IPS-18a (cell line): ENCODE measurements around the gene ST6GAL2.

Experiments
- H3K27ac ChIP-seq: one replicate; pipeline ENCODE4 v1.5.1; 2013; ENCODE audit warnings: low read length
- H3K27me3 ChIP-seq: one replicate; pipeline ENCODE4 v1.6.1; 2013; ENCODE audit warnings: mild to moderate bottlenecking, low read length; ENCODE audit not compliant: control insufficient read depth, insufficient read depth
- H3K36me3 ChIP-seq: one replicate; pipeline ENCODE4 v1.6.1; 2013; ENCODE audit warnings: low read depth, low read length; ENCODE audit not compliant: control insufficient read depth
- H3K4me1 ChIP-seq: one replicate; pipeline ENCODE4 v1.6.1; 2013; ENCODE audit warnings: low read depth, low read length; ENCODE audit not compliant: control insufficient read depth
- H3K4me3 ChIP-seq: one replicate; pipeline ENCODE4 v1.5.1; 2013; ENCODE audit warnings: low read length
- H3K9ac ChIP-seq: one replicate; pipeline ENCODE4 v1.6.1; 2013; ENCODE audit warnings: mild to moderate bottlenecking, low read length, moderate library complexity
- H3K9me3 ChIP-seq: one replicate; pipeline ENCODE4 v1.6.1; 2013; ENCODE audit warnings: low read depth, low read length; ENCODE audit not compliant: control insufficient read depth

Gene ST6GAL2

DNA sequence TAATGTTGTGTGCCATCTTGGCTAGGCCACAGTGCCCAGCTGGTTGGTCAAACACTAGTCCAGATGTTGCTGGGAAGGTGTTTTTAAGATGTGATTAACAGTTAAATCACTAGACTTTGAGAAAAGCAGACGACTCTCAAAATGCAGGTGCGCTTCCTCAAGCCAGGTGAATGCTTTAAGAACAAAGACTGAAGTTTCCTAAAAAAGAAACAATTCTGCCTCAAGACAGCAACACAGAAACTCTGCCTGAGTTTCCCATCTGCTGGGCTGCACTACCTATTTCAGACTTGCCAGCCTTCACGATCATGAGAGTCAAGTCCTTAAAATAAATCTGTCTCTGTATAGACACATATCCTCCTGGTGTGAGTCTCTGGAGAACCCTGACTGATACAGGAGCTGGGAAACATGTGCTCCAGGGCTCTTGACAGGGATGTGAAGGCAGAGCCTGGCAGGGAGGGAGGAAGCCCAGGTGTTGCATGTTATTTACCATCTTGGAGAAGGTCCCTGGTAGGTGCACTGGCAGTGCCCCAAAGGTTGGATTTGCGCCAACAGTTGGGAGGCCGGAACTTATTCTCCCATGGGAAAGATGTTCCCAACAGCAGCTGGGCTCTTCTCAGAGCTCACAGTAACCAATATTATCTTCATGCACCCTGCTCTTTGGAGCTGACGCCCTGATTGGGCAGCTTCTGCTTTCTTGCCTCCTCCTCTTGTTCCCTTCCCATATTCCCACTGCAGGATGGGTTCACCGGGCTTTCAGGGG is 43.9 kb downstream of the ST6GAL2 start:
- Histone ChIP-seq H3K36me3 (no peaks in the 10 kb centered on the region), H3K9me3 (no peaks in the 10 kb centered on the region), H3K9ac (no peak overlapping the region), H3K27ac (no peak overlapping the region), H3K4me1 (peaks cover 7% of the 10 kb centered on the region), H3K27me3 (no peaks in the 10 kb centered on the region), H3K4me3 (no peak overlapping the region)

DNA sequence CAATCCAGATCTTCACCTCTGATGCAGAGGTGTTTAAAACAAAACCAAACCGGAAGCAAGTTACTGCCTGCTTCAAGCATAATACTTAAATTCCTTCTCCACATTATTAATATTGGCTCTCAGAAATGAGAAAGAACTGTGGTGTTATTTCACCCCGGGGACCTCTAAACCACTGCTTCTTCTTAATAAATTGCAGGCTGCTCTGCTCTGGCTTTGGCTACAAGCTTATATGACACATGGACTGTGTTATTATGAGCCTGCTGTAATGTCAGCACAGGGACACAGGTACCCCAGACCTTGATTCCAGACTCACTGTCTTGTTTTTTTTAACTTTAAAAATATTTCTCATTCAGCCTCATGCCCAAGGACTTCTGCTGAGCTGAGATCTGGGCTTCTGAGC is 45.1 kb downstream of the ST6GAL2 start:
- Histone ChIP-seq H3K9me3 (no peaks in the 10 kb centered on the region), H3K27ac (no peak overlapping the region)

DNA sequence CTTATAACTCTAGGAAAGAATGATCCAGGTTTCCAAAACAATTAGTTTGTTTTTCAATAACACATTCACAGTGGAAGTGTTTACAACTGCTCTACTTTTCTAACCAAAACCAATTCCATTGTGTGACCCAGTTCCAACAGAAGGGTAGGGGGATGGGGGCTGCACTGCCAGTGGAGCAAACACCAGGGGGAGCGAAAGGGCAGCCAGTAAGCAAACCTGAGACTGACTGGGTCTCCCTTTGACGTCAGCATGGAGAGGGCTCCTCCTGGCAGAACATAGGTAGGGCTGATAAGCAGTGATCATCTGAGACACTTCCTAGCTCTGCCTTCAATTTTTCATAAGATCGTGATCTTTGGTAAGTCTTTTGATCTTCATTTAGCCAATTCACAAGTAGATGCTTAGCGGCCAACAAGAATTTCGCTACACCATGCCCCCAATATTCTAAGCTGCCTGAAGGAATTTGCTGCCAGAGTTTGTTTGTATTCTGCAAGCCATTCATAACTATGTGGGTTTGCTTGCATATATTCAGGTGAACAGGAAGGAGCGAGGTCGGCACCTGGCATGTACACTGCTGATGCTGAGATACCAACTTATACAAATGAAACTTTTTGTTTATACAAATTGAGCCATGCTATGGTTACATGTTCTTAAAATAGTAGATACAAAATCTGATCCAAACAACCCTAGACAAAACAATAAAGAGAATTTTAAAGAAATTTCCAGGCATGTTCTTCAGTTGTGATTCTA is 45.9 kb downstream of the ST6GAL2 start:
- no peak overlapping the region for H3K27ac ChIP-seq
- no peaks in the 10 kb centered on the region for H3K36me3 ChIP-seq
- no peaks in the 10 kb centered on the region for H3K27me3 ChIP-seq
- H3K4me1 ChIP-seq, result peaks cover 7% of the 10 kb centered on the region
- no peak overlapping the region for H3K4me3 ChIP-seq
- H3K9ac ChIP-seq, result no peak overlapping the region
- H3K9me3 ChIP-seq, result no peaks in the 10 kb centered on the region

More for the DNA sequence above, 45.1 kb downstream of the ST6GAL2 start:
- no peaks in the 10 kb centered on the region for H3K36me3 ChIP-seq
- no peaks in the 10 kb centered on the region for H3K27me3 ChIP-seq
- H3K4me3 ChIP-seq, result no peak overlapping the region
- H3K9ac ChIP-seq, result no peak overlapping the region
- H3K4me1 ChIP-seq, result peaks cover 7% of the 10 kb centered on the region

DNA sequence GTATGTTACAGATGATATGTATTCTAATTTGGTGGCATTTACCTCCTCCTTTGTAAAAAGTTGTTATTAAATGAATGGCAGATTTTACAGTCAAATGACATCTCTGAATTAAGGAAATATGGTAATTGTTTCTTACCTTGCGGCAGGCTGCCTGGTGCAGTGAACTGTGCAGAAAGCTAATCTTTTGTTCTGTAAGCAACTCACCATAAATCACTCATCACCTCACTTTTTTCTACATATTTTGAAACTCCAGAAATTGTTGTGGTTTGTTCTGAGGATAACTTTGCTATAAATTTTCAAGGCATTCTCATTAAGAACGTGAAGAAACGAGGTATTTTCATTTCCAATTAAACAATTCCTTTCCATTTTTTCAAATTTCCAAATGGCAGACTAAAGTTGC is 52.7 kb downstream of the ST6GAL2 start:
- Histone ChIP-seq H3K9me3 (no peaks in the 10 kb centered on the region), H3K4me1 (no peaks in the 10 kb centered on the region), H3K4me3 (no peak overlapping the region), H3K27me3 (no peaks in the 10 kb centered on the region), H3K27ac (no peak overlapping the region), H3K36me3 (no peaks in the 10 kb centered on the region), H3K9ac (no peak overlapping the region)

DNA sequence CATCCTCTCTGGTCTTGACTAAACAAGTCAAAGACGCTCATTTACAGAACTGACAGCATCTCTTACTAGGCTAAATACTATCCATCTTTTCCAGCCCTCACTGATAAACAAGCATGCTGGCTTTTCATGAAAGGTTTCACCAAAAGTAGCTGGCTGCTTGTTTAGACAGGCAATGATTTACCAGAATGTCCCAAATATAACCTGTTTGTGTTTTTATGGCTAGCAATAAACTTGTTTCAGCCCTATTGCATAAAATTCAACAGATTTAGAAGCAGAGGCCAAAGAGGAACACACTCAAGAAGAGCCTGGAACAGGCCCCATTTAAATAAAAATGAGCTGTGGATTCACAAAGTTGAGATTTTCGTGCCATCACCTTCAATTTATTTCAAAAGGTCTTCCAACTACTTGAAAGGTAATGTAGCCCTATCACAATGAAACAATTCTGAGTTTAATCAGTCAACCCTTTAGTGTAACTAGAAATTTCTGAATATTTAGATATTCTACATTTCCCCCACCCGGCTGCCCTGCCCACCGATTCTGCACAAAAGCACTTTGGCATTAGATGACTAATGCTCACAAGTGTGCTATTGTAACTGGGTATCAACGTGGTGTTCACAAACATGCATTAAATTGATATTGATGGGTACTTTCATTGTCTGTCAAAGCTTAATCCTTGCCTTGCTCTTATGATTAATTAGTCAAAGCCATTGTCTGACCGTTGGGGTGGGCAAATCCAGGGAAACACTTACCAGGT is 54.0 kb downstream of the ST6GAL2 start:
- no peaks in the 10 kb centered on the region for H3K9me3 ChIP-seq
- H3K4me1 ChIP-seq, result no peaks in the 10 kb centered on the region
- H3K27ac ChIP-seq, result no peak overlapping the region
- H3K4me3 ChIP-seq, result no peak overlapping the region
- no peaks in the 10 kb centered on the region for H3K27me3 ChIP-seq
- H3K9ac ChIP-seq, result no peak overlapping the region
- no peaks in the 10 kb centered on the region for H3K36me3 ChIP-seq

DNA sequence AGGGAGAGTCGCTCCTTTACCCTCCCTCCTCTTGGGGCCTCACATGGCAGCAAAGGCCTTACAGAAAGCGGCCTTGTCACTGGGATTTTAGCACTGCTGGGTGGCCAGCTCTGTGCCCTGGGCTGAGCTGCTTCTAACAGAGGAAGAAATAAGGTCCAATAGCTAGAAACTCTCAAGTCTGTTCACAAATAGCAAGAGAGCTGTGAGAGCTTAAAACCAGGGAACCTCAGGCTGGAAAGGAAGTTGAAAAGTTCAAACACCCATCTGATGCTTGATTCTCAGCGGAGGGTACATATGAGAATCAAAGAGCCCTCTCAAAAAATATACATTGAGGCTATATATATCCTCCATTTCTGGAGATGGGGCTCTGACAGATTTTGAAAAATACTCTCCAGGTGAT is 54.7 kb downstream of the ST6GAL2 start:
- Histone ChIP-seq H3K4me3 (no peak overlapping the region), H3K27ac (no peak overlapping the region), H3K9ac (no peak overlapping the region), H3K27me3 (no peaks in the 10 kb centered on the region), H3K9me3 (no peaks in the 10 kb centered on the region), H3K4me1 (no peaks in the 10 kb centered on the region), H3K36me3 (no peaks in the 10 kb centered on the region)

DNA sequence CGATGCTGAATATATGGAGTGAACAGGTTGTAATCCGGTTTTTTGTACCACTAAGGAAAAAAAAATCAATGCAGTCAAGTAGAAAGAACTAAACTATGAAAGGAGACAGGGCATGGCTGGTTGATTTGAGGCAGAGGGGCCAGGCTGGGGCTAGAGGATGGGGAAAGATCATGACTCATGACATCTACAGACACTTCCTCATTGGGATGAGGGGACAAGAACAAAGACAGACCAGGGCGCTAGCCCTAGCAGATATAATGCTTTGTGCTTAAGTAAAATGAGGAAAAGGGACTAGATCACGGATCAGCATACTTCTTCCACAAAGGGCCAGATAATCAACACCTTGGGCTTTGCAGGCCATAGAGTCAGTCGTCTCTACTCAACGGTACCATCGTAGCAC is 55.8 kb downstream of the ST6GAL2 start:
- no peak overlapping the region for H3K4me3 ChIP-seq
- no peak overlapping the region for H3K27ac ChIP-seq

DNA sequence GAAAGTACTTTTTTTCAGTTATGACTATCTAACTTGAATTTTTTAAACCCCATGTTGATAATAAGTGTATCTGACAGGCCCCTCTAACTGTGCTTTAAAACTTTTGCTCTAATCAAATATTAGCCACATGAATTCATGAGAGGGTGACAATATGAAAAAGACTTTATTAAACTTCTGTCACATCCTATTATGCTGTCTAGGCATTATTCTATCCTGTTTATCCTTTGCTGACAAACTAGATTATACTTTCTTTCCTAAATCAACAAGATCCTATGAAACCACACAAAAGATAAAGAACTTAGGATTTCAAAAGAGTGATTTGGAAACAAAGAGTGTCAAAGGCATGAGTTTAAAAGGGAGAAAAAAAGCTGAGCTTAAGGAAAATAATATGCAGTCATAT is 57.8 kb downstream of the ST6GAL2 start:
- H3K27me3 ChIP-seq, result no peaks in the 10 kb centered on the region
- no peak overlapping the region for H3K9ac ChIP-seq
- H3K9me3 ChIP-seq, result no peaks in the 10 kb centered on the region
- H3K4me3 ChIP-seq, result no peak overlapping the region
- H3K36me3 ChIP-seq, result no peaks in the 10 kb centered on the region
- no peaks in the 10 kb centered on the region for H3K4me1 ChIP-seq
- H3K27ac ChIP-seq, result no peak overlapping the region

More for the DNA sequence above, 55.8 kb downstream of the ST6GAL2 start:
- no peaks in the 10 kb centered on the region for H3K36me3 ChIP-seq
- no peaks in the 10 kb centered on the region for H3K9me3 ChIP-seq
- H3K27me3 ChIP-seq, result no peaks in the 10 kb centered on the region
- H3K4me1 ChIP-seq, result no peaks in the 10 kb centered on the region
- no peak overlapping the region for H3K9ac ChIP-seq

DNA sequence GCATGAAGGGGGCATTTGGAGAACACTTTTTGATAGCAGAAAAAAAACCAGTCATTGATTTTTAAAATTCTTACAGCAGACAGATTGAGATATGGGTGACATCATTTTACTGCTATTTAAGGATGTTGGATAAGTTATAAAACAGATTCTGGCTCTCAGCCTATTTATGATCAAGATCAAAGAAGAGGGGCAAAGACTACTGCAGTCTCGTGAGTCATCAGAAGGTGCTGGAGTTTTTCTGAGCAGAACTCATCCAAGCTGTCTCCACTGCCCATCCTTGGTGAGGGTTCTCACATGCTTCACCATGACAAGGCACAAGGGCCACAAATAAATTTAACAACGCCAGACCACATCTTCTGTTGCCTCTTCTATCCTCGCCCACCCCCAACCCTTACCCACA is 58.8 kb downstream of the ST6GAL2 start:
- Histone ChIP-seq H3K4me3 (no peak overlapping the region), H3K9ac (no peak overlapping the region), H3K27me3 (no peaks in the 10 kb centered on the region), H3K9me3 (no peaks in the 10 kb centered on the region), H3K27ac (no peak overlapping the region), H3K4me1 (no peaks in the 10 kb centered on the region), H3K36me3 (no peaks in the 10 kb centered on the region)

DNA sequence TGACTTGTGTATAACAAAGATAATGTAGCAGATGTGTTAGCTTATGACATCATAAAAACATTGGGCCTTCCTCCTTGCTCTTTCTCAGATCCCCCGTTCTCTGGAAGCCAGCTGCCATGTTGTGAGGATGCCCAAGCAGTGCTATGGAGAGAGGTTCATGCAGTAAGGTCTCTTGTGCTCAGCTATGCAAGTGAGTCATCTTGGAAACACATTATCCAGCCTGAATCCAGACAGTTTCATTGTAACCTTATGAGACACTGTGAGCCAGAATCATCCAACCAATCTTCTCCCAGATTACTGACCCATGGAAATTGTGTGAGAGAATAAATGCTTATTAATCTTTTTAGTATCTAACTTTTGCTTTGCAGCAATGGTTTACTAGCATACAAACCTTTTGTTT is 60.8 kb downstream of the ST6GAL2 start:
- Histone ChIP-seq H3K36me3 (no peaks in the 10 kb centered on the region), H3K27ac (no peak overlapping the region), H3K4me3 (no peak overlapping the region), H3K9me3 (no peaks in the 10 kb centered on the region), H3K27me3 (no peaks in the 10 kb centered on the region), H3K9ac (no peak overlapping the region), H3K4me1 (no peaks in the 10 kb centered on the region)

DNA sequence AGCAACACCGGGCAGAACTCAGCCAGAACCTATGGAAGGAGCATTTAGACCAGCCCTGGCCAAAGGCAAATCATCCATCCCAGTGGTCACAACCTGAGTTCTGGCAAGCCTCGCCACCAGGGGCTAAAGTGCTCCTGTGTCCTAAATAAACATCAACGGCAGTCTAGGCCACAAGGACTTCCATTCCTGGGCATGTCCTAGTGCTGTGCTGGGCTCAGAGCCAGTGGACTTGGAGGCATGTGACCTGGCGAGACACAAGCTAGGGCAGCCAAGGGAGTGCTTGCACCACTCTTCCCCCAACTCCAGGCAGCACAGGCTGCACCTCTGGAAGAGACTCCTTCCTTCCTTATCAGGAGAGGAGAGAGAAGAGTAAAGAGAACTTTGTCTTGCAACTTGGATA is 69.0 kb downstream of the ST6GAL2 start:
- Histone ChIP-seq H3K9me3 (no peaks in the 10 kb centered on the region), H3K27me3 (no peaks in the 10 kb centered on the region), H3K4me1 (no peaks in the 10 kb centered on the region), H3K27ac (no peak overlapping the region), H3K9ac (no peak overlapping the region), H3K36me3 (no peaks in the 10 kb centered on the region), H3K4me3 (no peak overlapping the region)
